Breast epithelium (tissue), 3 donors: Measurements from ENCODE around the gene PTPDC1.

ENCODE experiments used
- POLR2A ChIP-seq: fragments of 450-650 bp; IDR thresholded peaks from one replicate; pipeline ENCODE4 v1.6.1; 2016; ENCODE audit warnings: antibody characterized with exemption, mild to moderate bottlenecking, moderate library complexity
- TF ChIP-seq, protein P1 (sequence below), 3 donors: fragments of 450-650 bp; IDR thresholded peaks; one replicate each; pipeline ENCODE4 v1.5.1; 2016 to 2017; ENCODE audit warnings: antibody characterized with exemption in 3 of 3, mild to moderate bottlenecking in 3 of 3, moderate library complexity in 3 of 3

DNA sequence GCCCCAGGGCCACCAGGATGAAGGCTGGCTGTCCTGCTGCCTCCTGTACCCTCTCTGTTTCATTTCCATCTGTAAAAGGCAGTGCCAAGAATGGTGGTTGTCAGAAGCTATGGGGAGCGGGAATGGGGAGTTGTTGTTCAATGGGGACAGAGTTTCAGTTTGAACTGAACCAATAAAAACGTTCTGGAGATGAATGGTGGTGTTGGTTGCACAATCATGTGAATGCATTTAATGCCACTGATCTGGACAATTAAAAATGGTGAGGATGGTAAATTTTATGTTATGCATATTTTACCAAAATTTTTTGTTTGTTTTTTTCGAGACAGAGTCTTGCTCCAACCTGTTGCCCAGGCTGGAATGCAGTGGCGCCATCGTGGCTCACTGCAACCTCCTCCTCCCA lies 58.1 kb downstream of the PTPDC1 start:
- TF ChIP-seq POLR2A = no peak
- TF ChIP-seq, protein P1, sequence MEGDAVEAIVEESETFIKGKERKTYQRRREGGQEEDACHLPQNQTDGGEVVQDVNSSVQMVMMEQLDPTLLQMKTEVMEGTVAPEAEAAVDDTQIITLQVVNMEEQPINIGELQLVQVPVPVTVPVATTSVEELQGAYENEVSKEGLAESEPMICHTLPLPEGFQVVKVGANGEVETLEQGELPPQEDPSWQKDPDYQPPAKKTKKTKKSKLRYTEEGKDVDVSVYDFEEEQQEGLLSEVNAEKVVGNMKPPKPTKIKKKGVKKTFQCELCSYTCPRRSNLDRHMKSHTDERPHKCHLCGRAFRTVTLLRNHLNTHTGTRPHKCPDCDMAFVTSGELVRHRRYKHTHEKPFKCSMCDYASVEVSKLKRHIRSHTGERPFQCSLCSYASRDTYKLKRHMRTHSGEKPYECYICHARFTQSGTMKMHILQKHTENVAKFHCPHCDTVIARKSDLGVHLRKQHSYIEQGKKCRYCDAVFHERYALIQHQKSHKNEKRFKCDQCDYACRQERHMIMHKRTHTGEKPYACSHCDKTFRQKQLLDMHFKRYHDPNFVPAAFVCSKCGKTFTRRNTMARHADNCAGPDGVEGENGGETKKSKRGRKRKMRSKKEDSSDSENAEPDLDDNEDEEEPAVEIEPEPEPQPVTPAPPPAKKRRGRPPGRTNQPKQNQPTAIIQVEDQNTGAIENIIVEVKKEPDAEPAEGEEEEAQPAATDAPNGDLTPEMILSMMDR (IDR thresholded peaks at IDR 0.05) = no peak
